CD4-positive, alpha-beta memory T cell (primary cell): Measurements from ENCODE around the gene FOXO3. TPM values are rescaled to one million over a fixed set of nuclear protein-coding genes. Genes with fewer than 3 reads are reported as not detected.
"Not testable (repeated sequence)": the region's sequence is repeated elsewhere in the genome, so short reads cannot be mapped to it uniquely, and the experiment has no call there.

Source experiments
- CTCF ChIA-PET: fragments of 350-600 bp; sonication (Branson Sonifier 250); formaldehyde crosslinking; loops from one replicate; lab custom pipeline; 2021; ENCODE audit warnings: inconsistent platforms; ENCODE audit not compliant: partially characterized antibody; lab: Charles Lee
- POLR2A ChIA-PET: fragments of 350-600 bp; sonication (Branson Sonifier 250); formaldehyde crosslinking; loops from one replicate; lab custom pipeline; 2021; ENCODE audit not compliant: partially characterized antibody; lab: Charles Lee
- DNase-seq, 5 donors: peaks; one replicate each; pipeline versions ENCODE4 v3.0.0 to v3.0.0-alpha.2; 2020 to 2022; ENCODE audit warnings: mixed read lengths in 1 of 5
- H3K27ac ChIP-seq: one replicate; pipeline ENCODE4 v1.7.0; 2013; ENCODE audit warnings: low read depth, low read length
- H3K27me3 ChIP-seq: 2 replicates; pipeline ENCODE4 v1.7.0; 2013; ENCODE audit warnings: mild to moderate bottlenecking, low read length, moderate library complexity; ENCODE audit not compliant: insufficient read depth
- H3K36me3 ChIP-seq: 2 replicates; pipeline ENCODE4 v1.7.0; 2013; ENCODE audit warnings: mild to moderate bottlenecking, low read length, moderate library complexity; ENCODE audit not compliant: insufficient read depth
- H3K4me1 ChIP-seq: 2 replicates; pipeline ENCODE4 v1.7.0; 2013; ENCODE audit warnings: mild to moderate bottlenecking, low read length, moderate library complexity; ENCODE audit not compliant: insufficient read depth
- H3K4me3 ChIP-seq, 2 donors: one replicate each; pipeline ENCODE4 v1.7.0; 2013; ENCODE audit warnings: low read length in 2 of 2, mild to moderate bottlenecking in 1 of 2
- H3K9me3 ChIP-seq, 2 donors: one replicate each; pipeline ENCODE4 v1.7.0; 2013; ENCODE audit warnings: low read length in 2 of 2, control low read depth in 1 of 2; ENCODE audit not compliant: control insufficient read depth in 1 of 2
- H3K27ac Mint-ChIP-seq, 7 donors: one replicate each; pipeline ENCODE4 v1.8.0; 2020 to 2021; ENCODE audit warnings: mixed read lengths in 7 of 7, mild to moderate bottlenecking in 6 of 7, inconsistent platforms in 3 of 7, moderate library complexity in 3 of 7
- H3K27me3 Mint-ChIP-seq, 2 donors: one replicate each; pipeline ENCODE4 v1.8.0; 2020 to 2021; ENCODE audit warnings: mixed read lengths in 2 of 2
- H3K36me3 Mint-ChIP-seq, 2 donors: one replicate each; pipeline ENCODE4 v1.8.0; 2020 to 2021; ENCODE audit warnings: mixed read lengths in 2 of 2, inconsistent platforms in 1 of 2, mild to moderate bottlenecking in 1 of 2
- H3K4me1 Mint-ChIP-seq, 4 donors: one replicate each; pipeline ENCODE4 v1.8.0; 2020 to 2021; ENCODE audit warnings: mixed read lengths in 4 of 4, mild to moderate bottlenecking in 1 of 4
- H3K4me3 Mint-ChIP-seq, 8 donors: one replicate each; pipeline ENCODE4 v1.8.0; 2020 to 2021; ENCODE audit warnings: mixed read lengths in 8 of 8, mild to moderate bottlenecking in 7 of 8, moderate library complexity in 6 of 8, inconsistent platforms in 3 of 8
- H3K9me3 Mint-ChIP-seq, 8 donors: one replicate each; pipeline ENCODE4 v1.8.0; 2020 to 2021; ENCODE audit warnings: mixed read lengths in 8 of 8, mild to moderate bottlenecking in 5 of 8, inconsistent platforms in 3 of 8, moderate library complexity in 1 of 8
- intact Hi-C: fragments of 100-400 bp; cut with micrococcal nuclease; formaldehyde crosslinking; loops from one replicate; pipeline ENCODE4 v1.15.1; 2023
- polyA plus RNA-seq, 2 donors: library from polyadenylated mRNA; unstranded; fragments of 300-500 nt; fragmentation: Illumina TruSeq; gene quantifications; one replicate each; pipeline ENCODE4 v1.2.3, GENCODE V29; 2021
- total RNA-seq, 2 experiments: library from RNA; stranded (reverse); gene quantifications; one replicate each; pipeline ENCODE4 v1.2.3, GENCODE V29; 2021

FOXO3 gene
- total and polyA plus RNA-seq, 4 experiments from 2014 or later = 18.3 to 27.0 (median 25.0) TPM

DNA sequence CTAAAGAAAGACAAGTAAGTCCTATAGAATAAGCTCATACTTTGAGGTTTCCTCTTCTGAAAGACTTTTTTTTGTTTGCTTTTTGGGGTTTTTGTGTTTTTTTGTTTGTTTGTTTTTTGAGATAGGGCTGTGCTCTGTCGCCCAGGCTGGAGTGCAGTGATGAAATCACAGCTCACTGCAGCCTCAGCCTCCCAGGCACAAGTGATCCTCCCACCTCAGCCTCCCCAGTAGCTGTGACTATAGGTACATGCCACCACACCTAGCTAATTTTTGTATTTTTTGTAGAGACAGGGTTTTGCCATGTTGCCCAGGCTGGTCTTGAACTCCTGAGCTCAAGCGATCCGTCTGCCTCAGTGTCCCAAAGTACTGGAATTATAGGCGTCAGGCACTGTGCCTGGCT, 98.1 kb downstream of the FOXO3 start:
- H3K36me3 Mint-ChIP-seq = peaks cover 9 to 11% of the 10 kb centered on the region in 2 donors
- H3K27ac Mint-ChIP-seq = peak overlapping the region in 1 of 7 donors; percentile 27
- H3K4me3 ChIP-seq, DNase-seq, H3K27me3 ChIP-seq, H3K36me3 ChIP-seq, CTCF ChIA-PET, H3K27me3 Mint-ChIP-seq, POLR2A ChIA-PET, H3K9me3 Mint-ChIP-seq, intact Hi-C loops, H3K27ac ChIP-seq, H3K4me1 ChIP-seq, H3K4me3 Mint-ChIP-seq, H3K9me3 ChIP-seq: not testable (repeated sequence)
- peaks cover 15 to 45% (median 28%) of the 10 kb centered on the region in 4 donors for H3K4me1 Mint-ChIP-seq

DNA sequence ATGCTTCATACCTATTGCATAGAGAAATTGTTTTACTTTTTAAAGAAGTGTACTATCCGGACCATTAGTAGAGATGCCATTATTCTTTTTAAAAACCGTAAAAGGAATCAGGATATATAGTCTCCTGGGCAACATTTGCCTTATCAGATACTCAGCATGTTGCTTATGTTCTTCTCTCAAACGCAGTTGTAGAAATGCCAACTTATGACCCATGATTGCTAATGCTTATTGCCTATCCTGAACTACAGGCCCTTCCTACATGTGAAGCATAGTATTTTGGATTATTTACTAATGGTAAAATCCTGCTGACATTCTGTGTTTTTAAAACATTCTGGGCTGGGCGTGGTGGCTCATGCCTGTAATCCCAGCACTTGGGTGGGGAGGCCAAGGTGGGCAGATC, 99.5 kb downstream of the FOXO3 start:
- ChIA-PET CTCF (no interaction called here), POLR2A (no interaction called here)
- DNase-seq = no peak
- H3K27me3 ChIP-seq = no peaks in the 10 kb centered on the region
- no peaks in the 10 kb centered on the region for H3K9me3 ChIP-seq
- H3K27ac ChIP-seq = no peak overlapping the region
- intact Hi-C loops = no loop called here
- no peaks in the 10 kb centered on the region for H3K36me3 ChIP-seq
- H3K36me3 Mint-ChIP-seq = peaks cover 19% of the 10 kb centered on the region in 2 donors
- no peaks in the 10 kb centered on the region for H3K4me1 ChIP-seq
- no peaks in the 10 kb centered on the region for H3K27me3 Mint-ChIP-seq
- no peaks in the 10 kb centered on the region for H3K9me3 Mint-ChIP-seq
- H3K4me3 Mint-ChIP-seq = no peak overlapping the region
- H3K4me1 Mint-ChIP-seq = peaks cover 16 to 39% (median 22%) of the 10 kb centered on the region in 4 donors
- no peak overlapping the region for H3K27ac Mint-ChIP-seq
- no peak overlapping the region for H3K4me3 ChIP-seq

DNA sequence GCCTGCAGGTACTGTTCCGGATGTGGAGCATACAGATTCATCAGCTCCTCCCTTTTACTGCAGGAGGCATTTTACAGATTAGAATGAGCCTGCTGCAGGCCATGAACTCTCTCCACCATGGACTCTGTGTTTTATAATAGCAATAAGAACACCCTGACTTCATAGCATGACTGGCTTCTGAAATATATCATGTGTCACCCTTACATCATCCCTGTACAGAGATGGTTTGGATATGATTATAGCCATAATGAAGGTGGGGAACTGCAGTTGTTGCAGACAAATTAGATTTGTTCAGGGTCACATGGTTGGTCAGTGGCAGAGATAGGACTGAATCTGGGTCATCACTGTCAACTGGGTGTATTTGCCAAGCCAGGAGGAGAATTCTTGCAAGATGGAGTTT, 100.7 kb downstream of the FOXO3 start:
- H3K36me3 Mint-ChIP-seq = peaks cover 20 to 24% of the 10 kb centered on the region in 2 donors
- Histone ChIP-seq H3K27me3 (no peaks in the 10 kb centered on the region), H3K36me3 (no peaks in the 10 kb centered on the region), H3K4me1 (no peaks in the 10 kb centered on the region), H3K27ac (no peak overlapping the region), H3K4me3 (no peak overlapping the region), H3K9me3 (no peaks in the 10 kb centered on the region)
- CTCF ChIA-PET = no interaction called here
- no peak overlapping the region for H3K27ac Mint-ChIP-seq
- H3K4me1 Mint-ChIP-seq = peaks cover 13 to 36% (median 20%) of the 10 kb centered on the region in 4 donors
- H3K9me3 Mint-ChIP-seq = no peaks in the 10 kb centered on the region
- POLR2A ChIA-PET = no interaction called here
- H3K4me3 Mint-ChIP-seq = no peak overlapping the region
- DNase-seq = no peak
- intact Hi-C loops = no loop called here
- H3K27me3 Mint-ChIP-seq = no peaks in the 10 kb centered on the region

DNA sequence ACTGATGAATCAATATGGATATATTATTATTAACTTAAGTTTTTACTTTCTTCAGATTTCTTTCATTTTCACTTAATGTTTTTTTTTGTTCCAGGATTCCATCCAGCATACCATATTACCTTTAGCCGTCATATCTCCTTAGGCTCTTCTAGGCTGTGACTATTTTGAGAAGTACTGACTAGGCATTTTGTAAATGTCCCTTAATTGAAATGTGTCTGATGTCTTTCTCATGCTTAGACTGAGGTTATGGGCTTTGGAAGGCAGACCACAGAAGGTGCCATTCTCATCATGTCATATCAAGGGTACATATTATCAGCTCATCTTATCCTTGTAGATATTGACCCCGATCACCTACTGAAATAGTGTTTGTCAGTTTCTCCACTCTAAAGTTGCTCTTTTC, 101.3 kb downstream of the FOXO3 start:
- Mint-ChIP-seq H3K27me3 (no peaks in the 10 kb centered on the region), H3K27ac (no peak overlapping the region), H3K9me3 (no peaks in the 10 kb centered on the region), H3K4me3 (no peak overlapping the region), H3K36me3 (peaks cover 23 to 28% of the 10 kb centered on the region in 2 donors), H3K4me1 (peaks cover 11 to 36% (median 19%) of the 10 kb centered on the region in 4 donors)
- ChIA-PET POLR2A (no interaction called here), CTCF (no interaction called here)
- Histone ChIP-seq H3K27me3 (no peaks in the 10 kb centered on the region), H3K36me3 (no peaks in the 10 kb centered on the region), H3K27ac (no peak overlapping the region), H3K4me1 (no peaks in the 10 kb centered on the region), H3K9me3 (no peaks in the 10 kb centered on the region), H3K4me3 (no peak overlapping the region)
- intact Hi-C loops = no loop called here
- DNase-seq = no peak

DNA sequence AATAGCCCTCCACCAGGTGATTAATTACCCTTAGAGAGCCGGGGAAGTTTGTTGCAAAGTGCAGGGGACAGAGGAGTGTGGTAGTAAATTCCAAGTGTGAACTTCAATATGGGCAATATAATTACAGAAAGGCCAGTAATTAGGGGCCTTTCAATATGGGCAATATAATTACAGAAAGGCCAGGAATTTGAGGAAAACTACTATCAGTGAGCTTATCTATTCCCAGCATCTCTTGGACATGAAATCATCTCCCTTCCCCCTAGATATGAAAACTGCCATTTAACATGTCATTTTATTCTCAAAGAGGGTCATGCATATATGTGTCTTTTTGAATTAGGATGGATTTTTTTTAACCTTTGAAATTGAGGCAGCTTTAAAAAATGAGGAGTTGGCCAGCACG, 102.0 kb downstream of the FOXO3 start:
- Mint-ChIP-seq H3K36me3 (peaks cover 23 to 34% of the 10 kb centered on the region in 2 donors), H3K9me3 (no peaks in the 10 kb centered on the region), H3K27me3 (no peaks in the 10 kb centered on the region), H3K27ac (peak overlapping the region in 1 of 7 donors; percentile 12), H3K4me1 (peaks cover 15 to 40% (median 23%) of the 10 kb centered on the region in 4 donors), H3K4me3 (no peak overlapping the region)
- no peaks in the 10 kb centered on the region for H3K36me3 ChIP-seq
- intact Hi-C loops = no loop called here
- no peak overlapping the region for H3K4me3 ChIP-seq
- CTCF ChIA-PET = no interaction called here
- no peak overlapping the region for H3K27ac ChIP-seq
- H3K27me3 ChIP-seq = no peaks in the 10 kb centered on the region
- no peaks in the 10 kb centered on the region for H3K9me3 ChIP-seq
- H3K4me1 ChIP-seq = no peaks in the 10 kb centered on the region
- POLR2A ChIA-PET = no interaction called here
- DNase-seq = no peak

DNA sequence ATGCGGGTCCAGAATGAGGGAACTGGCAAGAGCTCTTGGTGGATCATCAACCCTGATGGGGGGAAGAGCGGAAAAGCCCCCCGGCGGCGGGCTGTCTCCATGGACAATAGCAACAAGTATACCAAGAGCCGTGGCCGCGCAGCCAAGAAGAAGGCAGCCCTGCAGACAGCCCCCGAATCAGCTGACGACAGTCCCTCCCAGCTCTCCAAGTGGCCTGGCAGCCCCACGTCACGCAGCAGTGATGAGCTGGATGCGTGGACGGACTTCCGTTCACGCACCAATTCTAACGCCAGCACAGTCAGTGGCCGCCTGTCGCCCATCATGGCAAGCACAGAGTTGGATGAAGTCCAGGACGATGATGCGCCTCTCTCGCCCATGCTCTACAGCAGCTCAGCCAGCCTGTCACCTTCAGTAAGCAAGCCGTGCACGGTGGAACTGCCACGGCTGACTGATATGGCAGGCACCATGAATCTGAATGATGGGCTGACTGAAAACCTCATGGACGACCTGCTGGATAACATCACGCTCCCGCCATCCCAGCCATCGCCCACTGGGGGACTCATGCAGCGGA, 102.9 kb downstream of the FOXO3 start:
- H3K27me3 ChIP-seq, H3K4me1 ChIP-seq, CTCF ChIA-PET, H3K9me3 Mint-ChIP-seq, POLR2A ChIA-PET, H3K36me3 ChIP-seq, H3K4me3 ChIP-seq, intact Hi-C loops, H3K27ac Mint-ChIP-seq, H3K9me3 ChIP-seq, H3K27ac ChIP-seq, H3K27me3 Mint-ChIP-seq, DNase-seq, H3K4me3 Mint-ChIP-seq: not testable (repeated sequence)
- Mint-ChIP-seq H3K4me1 (peaks cover 11 to 39% (median 25%) of the 10 kb centered on the region in 4 donors), H3K36me3 (peaks cover 29 to 39% of the 10 kb centered on the region in 2 donors)

DNA sequence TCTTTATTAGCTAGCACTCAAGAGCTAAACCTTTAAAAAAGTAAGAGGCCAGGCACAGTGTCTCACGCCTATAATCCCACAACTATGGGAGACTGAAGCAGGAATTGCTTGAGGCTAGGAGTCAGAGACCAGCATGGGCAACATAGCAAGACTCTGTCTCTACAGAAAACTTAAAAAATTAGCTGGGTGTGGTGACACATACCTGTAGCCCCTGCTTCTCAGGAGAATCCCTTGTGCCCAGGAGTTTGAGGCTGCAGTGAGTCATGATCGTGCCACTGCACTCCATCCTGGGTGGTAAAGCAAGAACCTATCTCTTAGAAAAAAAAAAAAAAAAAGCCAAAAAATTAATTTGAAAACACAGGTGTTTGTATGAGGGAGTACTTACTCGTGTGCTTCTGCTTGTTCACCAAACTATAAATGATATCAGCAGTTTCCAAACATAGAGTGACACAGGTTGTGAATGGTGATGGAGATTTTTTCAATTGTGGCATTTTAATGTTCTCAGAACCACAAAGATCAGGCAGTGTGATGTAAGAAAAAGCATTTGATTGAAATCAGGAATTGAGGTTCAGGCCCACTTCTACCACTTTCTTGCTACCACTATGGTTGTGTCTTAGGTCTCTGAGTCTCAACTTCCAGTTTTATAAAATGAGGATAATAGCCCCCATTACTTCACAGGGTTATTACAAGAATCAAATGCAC, 104.9 kb downstream of the FOXO3 start:
- Mint-ChIP-seq H3K4me3 (no peak overlapping the region), H3K36me3 (peaks cover 30 to 42% of the 10 kb centered on the region in 2 donors), H3K27me3 (no peaks in the 10 kb centered on the region), H3K4me1 (peaks cover 15 to 54% (median 35%) of the 10 kb centered on the region in 4 donors), H3K27ac (no peak overlapping the region), H3K9me3 (no peaks in the 10 kb centered on the region)
- no peaks in the 10 kb centered on the region for H3K9me3 ChIP-seq
- no peaks in the 10 kb centered on the region for H3K36me3 ChIP-seq
- CTCF ChIA-PET = no interaction called here
- H3K27ac ChIP-seq = no peak overlapping the region
- no peak for DNase-seq
- intact Hi-C loops = loop anchor here (5.0 kb wide), 1 partner anchor 108 kb away; no protein-coding TSS in a partner anchor
- no peak overlapping the region for H3K4me3 ChIP-seq
- H3K4me1 ChIP-seq = peaks cover 6% of the 10 kb centered on the region
- POLR2A ChIA-PET = no interaction called here
- H3K27me3 ChIP-seq = no peaks in the 10 kb centered on the region
